SIG-M5 treated with dmso at 0.1 percent for 504 hours (cell line): Measurements from ENCODE around the gene CCDC102A.

Source experiments
- DNase-seq: peaks from one replicate; lab custom pipeline; 2025; ENCODE audit not compliant: unreplicated experiment; lab: John Stamatoyannopoulos, UW

Gene CCDC102A

DNA sequence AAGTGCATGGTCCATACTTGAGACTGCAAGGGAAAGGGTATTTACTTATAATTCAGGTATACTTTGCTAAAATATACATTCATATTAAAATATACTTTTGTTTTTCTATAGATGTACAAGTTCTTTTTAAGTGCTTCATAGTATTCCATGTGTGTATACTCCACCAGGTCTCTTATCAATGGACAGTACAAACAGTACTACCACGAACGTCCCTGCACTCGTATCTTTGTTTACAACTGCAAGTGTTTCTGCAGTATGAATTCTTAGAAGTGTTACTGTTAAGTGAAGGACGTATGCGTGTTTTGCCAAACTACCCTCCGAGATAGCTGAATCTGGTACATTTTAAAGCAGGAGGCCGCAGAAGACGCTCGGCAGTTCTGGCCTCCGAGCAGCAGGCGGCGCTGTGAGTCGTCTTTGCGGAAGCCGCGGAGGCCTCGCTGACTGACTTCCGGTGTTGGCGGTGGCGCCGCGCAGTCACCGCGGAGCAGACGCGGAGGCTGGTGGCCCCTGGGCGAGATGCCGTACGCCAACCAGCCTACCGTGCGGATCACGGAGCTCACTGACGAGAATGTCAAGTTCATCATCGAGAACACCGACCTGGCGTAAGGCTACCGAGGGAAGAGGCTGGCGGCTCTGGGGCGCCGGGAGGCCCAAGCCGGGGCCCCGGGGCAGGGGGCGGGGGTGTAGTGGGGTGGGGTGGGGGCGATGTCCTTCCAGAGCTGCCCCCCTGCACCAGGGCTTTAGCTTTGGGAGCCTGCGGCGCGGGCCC, 74.0 kb downstream of the CCDC102A start, which contains the start of gene POLR2C:
Gene POLR2C (plus strand): TSS at position 471 of the 769 bp plus-strand sequence. CDS start 46 bp downstream, at position 517.
- peak; percentile 73 for DNase-seq
